Endothelial cell of umbilical vein (primary cell): ENCODE results near the gene SPPL2C.

Experiments
- EZH2 ChIP-seq: IDR thresholded peaks from 2 replicates; pipeline ENCODE4 v1.6.1; 2012; ENCODE audit warnings: borderline replicate concordance, low read depth, mild to moderate bottlenecking, moderate library complexity, low read length, inconsistent platforms; ENCODE audit not compliant: severe bottlenecking
- MYC ChIP-seq: IDR thresholded peaks from one replicate; pipeline ENCODE4 v1.6.1; 2011; ENCODE audit warnings: mild to moderate bottlenecking, low read depth, low read length
- POLR2A ChIP-seq: IDR thresholded peaks from 2 replicates; pipeline ENCODE4 v1.6.1; 2012; ENCODE audit warnings: low read depth, mild to moderate bottlenecking, control low read depth, low read length
- POLR2AphosphoS5 ChIP-seq: IDR thresholded peaks from 2 replicates; pipeline ENCODE4 v1.6.1; 2012; ENCODE audit warnings: low read depth, mild to moderate bottlenecking, control low read depth, low read length, moderate library complexity; ENCODE audit not compliant: insufficient read depth
- TF ChIP-seq, protein P1 (sequence below), 2 donors: IDR thresholded peaks; 1 replicate in 1 of 2; 2 replicates in 1 of 2; pipeline ENCODE4 v1.5.1; 2011; ENCODE audit warnings: low read length in 2 of 2, mild to moderate bottlenecking in 2 of 2, moderate library complexity in 2 of 2, control low read depth in 1 of 2, inconsistent platforms in 1 of 2, low read depth in 1 of 2; ENCODE audit not compliant: insufficient read depth in 1 of 2; ENCODE audit errors: extremely low read depth in 1 of 2
- TF ChIP-seq, protein P2 (sequence below): IDR thresholded peaks from 2 replicates; pipeline ENCODE4 v1.6.1; 2011; ENCODE audit not compliant: insufficient read depth, insufficient read length

DNA sequence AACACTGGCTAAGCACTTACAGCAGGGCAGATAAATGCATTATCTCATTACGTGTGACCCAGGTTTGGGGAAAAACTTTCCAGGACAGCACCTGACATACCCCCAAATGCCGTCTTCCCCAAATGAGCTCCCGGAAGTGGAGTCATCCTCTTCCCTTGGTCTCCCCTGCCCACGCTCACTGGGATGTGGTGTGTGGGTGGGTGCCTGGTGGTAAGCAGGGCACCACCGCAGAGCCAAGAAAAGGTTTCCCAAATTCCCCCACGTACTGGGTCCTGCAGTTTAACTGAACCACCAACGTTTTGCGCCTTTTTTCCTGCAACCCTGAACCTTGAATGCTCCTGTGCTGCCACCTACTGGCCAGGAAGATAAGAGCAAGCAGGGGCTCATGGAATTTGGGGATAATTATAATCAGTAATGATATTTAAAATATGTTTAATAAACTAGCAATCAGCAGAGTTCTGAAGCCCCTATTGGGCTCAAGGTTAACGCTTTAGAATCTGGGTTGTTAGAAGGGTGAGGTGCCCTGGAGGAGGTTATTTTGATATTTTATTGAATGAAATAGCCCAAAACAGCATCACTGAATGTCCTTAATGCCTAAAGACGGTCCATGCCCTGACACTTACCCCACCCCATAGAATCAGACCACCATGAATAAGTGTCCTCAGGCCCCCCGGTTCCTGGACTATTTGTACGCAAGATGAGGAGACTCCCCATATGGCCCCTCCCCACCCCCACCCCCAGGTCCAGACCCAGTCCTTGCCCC is 8.0 kb downstream of the SPPL2C start:
- TF ChIP-seq POLR2AphosphoS5 = no peak
- no peak for TF ChIP-seq POLR2A
- TF ChIP-seq, protein P1, sequence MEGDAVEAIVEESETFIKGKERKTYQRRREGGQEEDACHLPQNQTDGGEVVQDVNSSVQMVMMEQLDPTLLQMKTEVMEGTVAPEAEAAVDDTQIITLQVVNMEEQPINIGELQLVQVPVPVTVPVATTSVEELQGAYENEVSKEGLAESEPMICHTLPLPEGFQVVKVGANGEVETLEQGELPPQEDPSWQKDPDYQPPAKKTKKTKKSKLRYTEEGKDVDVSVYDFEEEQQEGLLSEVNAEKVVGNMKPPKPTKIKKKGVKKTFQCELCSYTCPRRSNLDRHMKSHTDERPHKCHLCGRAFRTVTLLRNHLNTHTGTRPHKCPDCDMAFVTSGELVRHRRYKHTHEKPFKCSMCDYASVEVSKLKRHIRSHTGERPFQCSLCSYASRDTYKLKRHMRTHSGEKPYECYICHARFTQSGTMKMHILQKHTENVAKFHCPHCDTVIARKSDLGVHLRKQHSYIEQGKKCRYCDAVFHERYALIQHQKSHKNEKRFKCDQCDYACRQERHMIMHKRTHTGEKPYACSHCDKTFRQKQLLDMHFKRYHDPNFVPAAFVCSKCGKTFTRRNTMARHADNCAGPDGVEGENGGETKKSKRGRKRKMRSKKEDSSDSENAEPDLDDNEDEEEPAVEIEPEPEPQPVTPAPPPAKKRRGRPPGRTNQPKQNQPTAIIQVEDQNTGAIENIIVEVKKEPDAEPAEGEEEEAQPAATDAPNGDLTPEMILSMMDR (IDR thresholded peaks at IDR 0.05; ENCODE audit: extremely low read depth in 1 of 2, insufficient read depth in 1 of 2, low read depth in 1 of 2, low read length in 2 of 2) = peak; percentile 76 to 91
- TF ChIP-seq EZH2 = no peak
- no peak for TF ChIP-seq MYC
- TF ChIP-seq, protein P2, sequence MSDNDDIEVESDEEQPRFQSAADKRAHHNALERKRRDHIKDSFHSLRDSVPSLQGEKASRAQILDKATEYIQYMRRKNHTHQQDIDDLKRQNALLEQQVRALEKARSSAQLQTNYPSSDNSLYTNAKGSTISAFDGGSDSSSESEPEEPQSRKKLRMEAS = no peak
